ENCODE data around the gene OBP2A. TPM values are rescaled to one million over a fixed set of nuclear protein-coding genes. Genes with fewer than 3 reads are reported as not detected.
"Not testable (repeated sequence)": the region's sequence is repeated elsewhere in the genome, so short reads cannot be mapped to it uniquely, and the experiment has no call there.

The OBP2A gene
- total and polyA plus RNA-seq, 2 donors (not counting 3 experiments of a cell fraction or from before 2014, with no cell fraction given): not detected

- CTCF ChIA-PET: no interaction called here
- Histone ChIP-seq H4K20me1 (replicated peaks; ENCODE audit: control insufficient read depth, extremely low read depth, insufficient read depth, low read length) (no peaks in the 10 kb centered on the region), H3K9ac (replicated peaks; ENCODE audit: extremely low read depth, insufficient read depth, low read length) (no peak overlapping the region), H3K4me3 (replicated peaks in 1 of 3; ENCODE audit: insufficient read depth in 1 of 3, low read depth in 1 of 3, low read length in 3 of 3) (no peak overlapping the region), H3K9me1 (replicated peaks; ENCODE audit: control insufficient read depth, extremely low read depth, insufficient read depth, low read length) (no peaks in the 10 kb centered on the region), H3K4me1 (ENCODE audit: control insufficient read depth, extremely low read depth, insufficient read depth, low read length) (no peaks in the 10 kb centered on the region), H3K79me2 (ENCODE audit: control insufficient read depth, insufficient read depth, low read length) (no peaks in the 10 kb centered on the region), H3K4me2 (ENCODE audit: insufficient read depth, low read length) (no peak overlapping the region), H3K27ac (ENCODE audit: insufficient read depth, low read depth, low read length) (no peak overlapping the region), H2AFZ (ENCODE audit: low read depth, low read length) (no peak overlapping the region), H3K9me3 (replicated peaks; ENCODE audit: control insufficient read depth, insufficient read depth, low read length) (no peaks in the 10 kb centered on the region), H3K27me3 (ENCODE audit: control insufficient read depth in 2 of 2, insufficient read depth in 2 of 2, low read length in 2 of 2) (peaks cover 0 to 2% of the 10 kb centered on the region in 2 experiments), H3K36me3 (ENCODE audit: control insufficient read depth in 2 of 2, extremely low read depth in 1 of 2, insufficient read depth in 2 of 2, low read length in 2 of 2) (no peaks in the 10 kb centered on the region)
- FAIRE-seq: no peak
- no peak for DNase-seq (ENCODE audit: low read depth, low spot score)
- POLR2A ChIA-PET: no interaction called here
- TF ChIP-seq EZH2 (IDR thresholded peaks at IDR 0.05; ENCODE audit: borderline replicate concordance, low read depth, low read length, severe bottlenecking): no peak
- no peak for TF ChIP-seq MAX (IDR thresholded peaks at IDR 0.05; ENCODE audit: insufficient read depth, insufficient read length)
- TF ChIP-seq MYC (IDR thresholded peaks at IDR 0.05; ENCODE audit: low read depth, low read length): no peak
- TF ChIP-seq POLR2A (IDR thresholded peaks at IDR 0.05; ENCODE audit: low read depth, low read length): no peak
- no peak for TF ChIP-seq GATA2 (IDR thresholded peaks at IDR 0.05; ENCODE audit: insufficient read depth, insufficient read length, low read depth, low read length)
- TF ChIP-seq JUN (IDR thresholded peaks at IDR 0.05; ENCODE audit: borderline replicate concordance, insufficient read depth, insufficient read length, low read depth): no peak
- TF ChIP-seq POLR2AphosphoS5 (IDR thresholded peaks at IDR 0.05; ENCODE audit: insufficient read depth, low read depth, low read length): no peak
- TF ChIP-seq FOS (IDR thresholded peaks at IDR 0.05; ENCODE audit: borderline replicate concordance, insufficient read depth, low read length): no peak
- no peak for TF ChIP-seq CTCF (IDR thresholded peaks at IDR 0.05; ENCODE audit: extremely low read depth in 1 of 2, insufficient read depth in 1 of 2, low read depth in 1 of 2, low read length in 2 of 2)
- intact Hi-C loops (cut with micrococcal nuclease) (no loop called here), dilution Hi-C loops (cut with MboI; ENCODE audit: extremely low pct_ligation_motif_present, low sequenced_read_pairs) (no loop called here)
- no TSS peak for BruUV-seq (replicated peaks)
Measured at GRCh38 chr9:135533674-135534073, 12.3 kb upstream of the OBP2A start.

- H3K9me3 ChIP-seq (replicated peaks; ENCODE audit: control insufficient read depth, insufficient read depth, low read length); FAIRE-seq; H3K9me1 ChIP-seq (replicated peaks; ENCODE audit: control insufficient read depth, extremely low read depth, insufficient read depth, low read length); BruUV-seq (replicated peaks); H3K27ac ChIP-seq (ENCODE audit: insufficient read depth, low read depth, low read length); H3K4me3 ChIP-seq (replicated peaks in 1 of 3; ENCODE audit: insufficient read depth in 1 of 3, low read depth in 1 of 3, low read length in 3 of 3); H3K9ac ChIP-seq (replicated peaks; ENCODE audit: extremely low read depth, insufficient read depth, low read length); CTCF ChIA-PET; POLR2A ChIA-PET; H4K20me1 ChIP-seq (replicated peaks; ENCODE audit: control insufficient read depth, extremely low read depth, insufficient read depth, low read length); H3K79me2 ChIP-seq (ENCODE audit: control insufficient read depth, insufficient read depth, low read length); dilution Hi-C loops (cut with MboI; ENCODE audit: extremely low pct_ligation_motif_present, low sequenced_read_pairs); H3K27me3 ChIP-seq (ENCODE audit: control insufficient read depth in 2 of 2, insufficient read depth in 2 of 2, low read length in 2 of 2); H2AFZ ChIP-seq (ENCODE audit: low read depth, low read length); intact Hi-C loops (cut with micrococcal nuclease); H3K4me1 ChIP-seq (ENCODE audit: control insufficient read depth, extremely low read depth, insufficient read depth, low read length); H3K4me2 ChIP-seq (ENCODE audit: insufficient read depth, low read length); DNase-seq (ENCODE audit: low read depth, low spot score); H3K36me3 ChIP-seq (ENCODE audit: control insufficient read depth in 2 of 2, extremely low read depth in 1 of 2, insufficient read depth in 2 of 2, low read length in 2 of 2): not testable (repeated sequence)
Measured at GRCh38 chr9:135534192-135534711, 11.7 kb upstream of the OBP2A start.

GRCh38 chr9:135534826-135535225, 11.1 kb upstream of the OBP2A start:
- H4K20me1 ChIP-seq (replicated peaks; ENCODE audit: control insufficient read depth, extremely low read depth, insufficient read depth, low read length); FAIRE-seq; BruUV-seq (replicated peaks); H3K4me1 ChIP-seq (ENCODE audit: control insufficient read depth, extremely low read depth, insufficient read depth, low read length); H3K27me3 ChIP-seq (ENCODE audit: control insufficient read depth in 2 of 2, insufficient read depth in 2 of 2, low read length in 2 of 2); H3K36me3 ChIP-seq (ENCODE audit: control insufficient read depth in 2 of 2, extremely low read depth in 1 of 2, insufficient read depth in 2 of 2, low read length in 2 of 2); H3K9ac ChIP-seq (replicated peaks; ENCODE audit: extremely low read depth, insufficient read depth, low read length); DNase-seq (ENCODE audit: low read depth, low spot score); dilution Hi-C loops (cut with MboI; ENCODE audit: extremely low pct_ligation_motif_present, low sequenced_read_pairs); H3K27ac ChIP-seq (ENCODE audit: insufficient read depth, low read depth, low read length); POLR2A ChIA-PET; intact Hi-C loops (cut with micrococcal nuclease); H3K9me3 ChIP-seq (replicated peaks; ENCODE audit: control insufficient read depth, insufficient read depth, low read length); H3K79me2 ChIP-seq (ENCODE audit: control insufficient read depth, insufficient read depth, low read length); H3K9me1 ChIP-seq (replicated peaks; ENCODE audit: control insufficient read depth, extremely low read depth, insufficient read depth, low read length); H3K4me2 ChIP-seq (ENCODE audit: insufficient read depth, low read length); H2AFZ ChIP-seq (ENCODE audit: low read depth, low read length); CTCF ChIA-PET; H3K4me3 ChIP-seq (replicated peaks in 1 of 3; ENCODE audit: insufficient read depth in 1 of 3, low read depth in 1 of 3, low read length in 3 of 3): not testable (repeated sequence)
